Activated T-helper 9 cell treated with anti-CD3 and anti-CD28 coated beads, Interleukin-2, amount 50 U/mL, for 16 hours (primary cell): ENCODE data around the gene RNASE4.

Experiments used
- DNase-seq: peaks from one replicate; pipeline ENCODE4 v3.0.0-alpha.2; 2020; ENCODE audit warnings: low read depth

Gene RNASE4

GRCh38 chr14:20675669-20676068 is 8.7 kb upstream of the RNASE4 start:
- DNase-seq, result no peak

- no peak for DNase-seq
Measured at GRCh38 chr14:20676072-20676471, 8.3 kb upstream of the RNASE4 start.

GRCh38 chr14:20679907-20680306 is 4.5 kb upstream of the RNASE4 start:
- DNase-seq, result no peak

GRCh38 chr14:20680363-20680762 is 4.0 kb upstream of the RNASE4 start:
- no peak for DNase-seq

- DNase-seq, result peak; percentile 18
Measured at GRCh38 chr14:20680843-20681347, 3.5 kb upstream of the RNASE4 start.

- peak; percentile 74 for DNase-seq
Measured at GRCh38 chr14:20681348-20682126, 2.8 kb upstream of the RNASE4 start.

- no peak for DNase-seq
Measured at GRCh38 chr14:20682127-20682434, 2.3 kb upstream of the RNASE4 start.

GRCh38 chr14:20682435-20683124 is 1.8 kb upstream of the RNASE4 start:
- DNase-seq, result peak; percentile 65

GRCh38 chr14:20683125-20683890 is 1.1 kb upstream of the RNASE4 start:
- DNase-seq, result peak; percentile 57

- DNase-seq, result no peak
Measured at GRCh38 chr14:20684662-20685456, 499 bp downstream of the RNASE4 start.

- no peak for DNase-seq
Measured at GRCh38 chr14:20686386-20687143, 2.2 kb downstream of the RNASE4 start.

GRCh38 chr14:20687362-20688166 is 3.2 kb downstream of the RNASE4 start:
- no peak for DNase-seq

GRCh38 chr14:20688167-20688839 is 3.9 kb downstream of the RNASE4 start, which contains the start of gene ANG:
Gene ANG (plus strand): TSS chr14:20688764. CDS start chr14:20693565, 4,801 bp downstream.
- DNase-seq, result no peak

GRCh38 chr14:20690848-20691640 is 6.7 kb downstream of the RNASE4 start:
- DNase-seq, result no peak

GRCh38 chr14:20692116-20692751 is 7.9 kb downstream of the RNASE4 start:
- DNase-seq, result no peak

- no peak for DNase-seq
Measured at GRCh38 chr14:20696764-20697163, 12.4 kb downstream of the RNASE4 start.

- DNase-seq, result peak; percentile 40
Measured at GRCh38 chr14:20697273-20698017, 13.1 kb downstream of the RNASE4 start.

- DNase-seq, result no peak
Measured at GRCh38 chr14:20698018-20698329, 13.6 kb downstream of the RNASE4 start.
